PC-3 (cell line): ENCODE data around the gene ACER2.

Experiments used
- EZH2 ChIP-seq: fragments of 300-600 bp; sonication (generic); IDR thresholded peaks from one replicate; pipeline ENCODE4 v1.6.1; 2017; ENCODE audit warnings: antibody characterized with exemption, mild to moderate bottlenecking, low read length; ENCODE audit not compliant: unreplicated experiment
- TF ChIP-seq, protein P1 (sequence below): fragments of 300-600 bp; sonication (generic); conservative IDR thresholded peaks from 2 replicates; pipeline ENCODE4 v1.5.1; 2017; ENCODE audit warnings: antibody characterized with exemption, low read depth, mild to moderate bottlenecking, low read length

DNA sequence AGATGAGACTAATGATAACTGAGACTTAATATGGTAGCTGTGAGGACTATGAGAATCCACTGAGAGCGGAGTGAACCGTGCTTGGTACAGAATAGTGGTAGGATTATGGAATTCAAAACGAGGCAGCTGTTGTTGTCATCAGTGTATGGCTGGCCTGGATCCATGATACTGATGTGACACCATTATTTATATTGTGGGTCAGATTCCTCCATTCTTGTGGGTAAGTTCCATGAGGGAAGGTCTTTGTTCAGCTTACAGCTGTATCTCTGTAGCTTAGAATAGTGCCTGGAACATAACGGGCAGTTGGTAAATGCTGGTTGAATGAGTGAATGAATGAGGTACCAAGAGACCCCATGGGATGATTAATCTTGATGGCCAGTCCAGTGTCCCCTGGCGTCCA is 61.8 kb downstream of the ACER2 start:
- no peak for TF ChIP-seq EZH2
- TF ChIP-seq, protein P1, sequence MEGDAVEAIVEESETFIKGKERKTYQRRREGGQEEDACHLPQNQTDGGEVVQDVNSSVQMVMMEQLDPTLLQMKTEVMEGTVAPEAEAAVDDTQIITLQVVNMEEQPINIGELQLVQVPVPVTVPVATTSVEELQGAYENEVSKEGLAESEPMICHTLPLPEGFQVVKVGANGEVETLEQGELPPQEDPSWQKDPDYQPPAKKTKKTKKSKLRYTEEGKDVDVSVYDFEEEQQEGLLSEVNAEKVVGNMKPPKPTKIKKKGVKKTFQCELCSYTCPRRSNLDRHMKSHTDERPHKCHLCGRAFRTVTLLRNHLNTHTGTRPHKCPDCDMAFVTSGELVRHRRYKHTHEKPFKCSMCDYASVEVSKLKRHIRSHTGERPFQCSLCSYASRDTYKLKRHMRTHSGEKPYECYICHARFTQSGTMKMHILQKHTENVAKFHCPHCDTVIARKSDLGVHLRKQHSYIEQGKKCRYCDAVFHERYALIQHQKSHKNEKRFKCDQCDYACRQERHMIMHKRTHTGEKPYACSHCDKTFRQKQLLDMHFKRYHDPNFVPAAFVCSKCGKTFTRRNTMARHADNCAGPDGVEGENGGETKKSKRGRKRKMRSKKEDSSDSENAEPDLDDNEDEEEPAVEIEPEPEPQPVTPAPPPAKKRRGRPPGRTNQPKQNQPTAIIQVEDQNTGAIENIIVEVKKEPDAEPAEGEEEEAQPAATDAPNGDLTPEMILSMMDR: no peak
